Muscle layer of duodenum (tissue), 2 donors: ENCODE results near the gene SLC25A1.
A peak's percentile ranks its signal among the peaks of the same experiment; 100 is the strongest.

Source experiments
- H3K27ac ChIP-seq: one replicate; pipeline ENCODE4 v1.7.0; 2013; ENCODE audit warnings: mild to moderate bottlenecking, low read length
- H3K27me3 ChIP-seq: one replicate; pipeline ENCODE4 v1.7.0; 2013; ENCODE audit warnings: low read depth, mild to moderate bottlenecking, control low read depth, low read length
- H3K36me3 ChIP-seq, 2 donors: one replicate each; pipeline ENCODE4 v1.7.0; 2013; ENCODE audit warnings: low read length in 2 of 2, control low read depth in 1 of 2, mild to moderate bottlenecking in 1 of 2; ENCODE audit not compliant: insufficient read depth in 2 of 2, control insufficient read depth in 1 of 2
- H3K4me1 ChIP-seq, 2 donors: one replicate each; pipeline ENCODE4 v1.7.0; 2013; ENCODE audit warnings: low read length in 2 of 2, mild to moderate bottlenecking in 2 of 2, control low read depth in 1 of 2, moderate library complexity in 1 of 2; ENCODE audit not compliant: insufficient read depth in 2 of 2, control insufficient read depth in 1 of 2
- H3K4me3 ChIP-seq, 2 donors: one replicate each; pipeline ENCODE4 v1.7.0; 2013; ENCODE audit warnings: low read length in 2 of 2, low read depth in 1 of 2, mild to moderate bottlenecking in 1 of 2
- H3K9me3 ChIP-seq, 2 donors: one replicate each; pipeline ENCODE4 v1.7.0; 2013; ENCODE audit warnings: low read length in 2 of 2, control low read depth in 1 of 2, mild to moderate bottlenecking in 1 of 2; ENCODE audit not compliant: control insufficient read depth in 1 of 2
- donor health status: healthy.

SLC25A1 gene

DNA sequence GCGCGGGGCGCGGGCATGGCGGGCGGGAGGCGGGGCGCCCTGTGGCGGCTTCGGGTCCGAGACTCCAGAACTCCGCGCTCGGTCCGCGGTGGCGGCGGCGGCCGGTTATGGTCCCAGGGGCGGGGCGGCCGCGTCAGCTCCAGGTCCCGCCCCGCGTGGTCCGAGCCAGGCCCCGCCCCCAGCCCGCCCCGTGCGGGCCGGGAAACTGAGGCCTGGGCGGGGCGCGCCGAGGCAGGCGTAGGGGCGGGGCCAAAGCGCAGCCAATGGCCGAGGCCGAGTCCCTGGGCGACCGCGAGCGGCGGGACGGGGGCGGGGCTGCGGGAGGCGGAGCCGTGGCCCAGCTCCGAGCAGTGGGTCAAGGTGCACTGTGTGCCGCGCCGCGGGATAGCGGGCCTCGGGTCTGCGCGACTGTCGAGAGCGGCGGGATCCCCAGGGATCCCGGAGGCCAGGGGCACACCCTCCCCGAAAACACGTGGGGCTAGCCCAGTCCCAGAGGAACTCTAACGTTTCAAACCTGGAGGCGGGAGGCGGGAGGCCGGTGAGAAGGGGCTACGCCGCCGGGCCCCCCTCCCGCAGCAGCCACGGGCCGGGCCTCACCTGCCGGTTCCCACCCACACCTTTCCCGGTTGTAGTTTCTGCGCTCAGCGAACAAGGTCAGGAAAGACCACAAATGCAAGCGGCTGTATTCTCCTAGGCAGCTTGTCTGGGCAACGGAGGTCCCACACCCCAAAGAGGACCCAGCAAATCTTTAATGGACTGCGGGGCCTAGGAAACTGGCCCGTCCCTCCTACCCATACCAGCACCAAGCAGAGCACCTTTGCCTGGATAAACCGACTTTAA is at the start of gene SLC25A1:
Gene SLC25A1, minus strand, starts transcription at position 80 of the 840 bp plus-strand sequence. Its CDS starts 63 bp downstream, at position 17.
- peak within 1 kb of the TSS; percentile 47 to 80 for H3K4me3 ChIP-seq
- no peaks in the 10 kb centered on the region for H3K27me3 ChIP-seq
- H3K27ac ChIP-seq = peak within 1 kb of the TSS; percentile 45
- no peaks in the 10 kb centered on the region for H3K9me3 ChIP-seq
- peaks cover 3 to 39% of the 10 kb centered on the region in 2 donors for H3K4me1 ChIP-seq
- no peaks in the 10 kb centered on the region for H3K36me3 ChIP-seq

- H3K4me3 ChIP-seq = no peak overlapping the region
- peaks cover 14 to 52% of the 10 kb centered on the region in 2 donors for H3K36me3 ChIP-seq
- no peaks in the 10 kb centered on the region for H3K4me1 ChIP-seq
- no peaks in the 10 kb centered on the region for H3K27me3 ChIP-seq
- H3K9me3 ChIP-seq = no peaks in the 10 kb centered on the region
- no peak overlapping the region for H3K27ac ChIP-seq
Measured at GRCh38 chr22:19228179-19228578, 49.6 kb upstream of the SLC25A1 start.

- Histone ChIP-seq H3K9me3 (no peaks in the 10 kb centered on the region), H3K36me3 (peaks cover 5 to 57% of the 10 kb centered on the region in 2 donors)
Measured at GRCh38 chr22:19226428-19226827, 47.9 kb upstream of the SLC25A1 start.

DNA sequence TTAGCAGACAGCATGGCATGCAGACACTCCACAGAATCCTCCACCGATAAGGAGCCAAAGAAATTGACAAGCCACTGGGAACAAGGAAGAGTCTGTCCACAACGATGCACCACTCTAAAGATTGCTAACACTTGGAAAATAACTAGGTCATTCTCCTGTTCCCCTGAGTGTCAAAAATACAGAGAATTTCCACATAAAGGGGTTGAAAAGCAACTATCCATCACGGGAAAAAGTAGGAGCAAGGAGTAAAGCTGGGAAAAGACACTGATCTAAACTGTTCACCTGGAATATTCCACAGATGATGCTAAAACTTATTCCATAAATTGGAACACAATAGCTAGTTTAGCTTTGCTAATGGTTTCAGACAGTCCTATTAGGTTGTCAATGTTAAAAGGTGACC is 47.0 kb upstream of the SLC25A1 start:
- Histone ChIP-seq H3K27ac (no peak overlapping the region), H3K36me3 (peaks cover 5 to 65% of the 10 kb centered on the region in 2 donors), H3K4me1 (no peaks in the 10 kb centered on the region), H3K9me3 (no peaks in the 10 kb centered on the region), H3K27me3 (no peaks in the 10 kb centered on the region), H3K4me3 (no peak overlapping the region)

More at GRCh38 chr22:19226428-19226827, 47.9 kb upstream of the SLC25A1 start:
- H3K27me3 ChIP-seq = no peaks in the 10 kb centered on the region
- H3K4me3 ChIP-seq = no peak overlapping the region
- no peak overlapping the region for H3K27ac ChIP-seq
- H3K4me1 ChIP-seq = no peaks in the 10 kb centered on the region

GRCh38 chr22:19224985-19225384 is 46.4 kb upstream of the SLC25A1 start:
- no peaks in the 10 kb centered on the region for H3K27me3 ChIP-seq
- no peaks in the 10 kb centered on the region for H3K4me1 ChIP-seq
- H3K4me3 ChIP-seq = no peak overlapping the region
- H3K9me3 ChIP-seq = no peaks in the 10 kb centered on the region
- H3K27ac ChIP-seq = no peak overlapping the region
- peaks cover 5 to 71% of the 10 kb centered on the region in 2 donors for H3K36me3 ChIP-seq

DNA sequence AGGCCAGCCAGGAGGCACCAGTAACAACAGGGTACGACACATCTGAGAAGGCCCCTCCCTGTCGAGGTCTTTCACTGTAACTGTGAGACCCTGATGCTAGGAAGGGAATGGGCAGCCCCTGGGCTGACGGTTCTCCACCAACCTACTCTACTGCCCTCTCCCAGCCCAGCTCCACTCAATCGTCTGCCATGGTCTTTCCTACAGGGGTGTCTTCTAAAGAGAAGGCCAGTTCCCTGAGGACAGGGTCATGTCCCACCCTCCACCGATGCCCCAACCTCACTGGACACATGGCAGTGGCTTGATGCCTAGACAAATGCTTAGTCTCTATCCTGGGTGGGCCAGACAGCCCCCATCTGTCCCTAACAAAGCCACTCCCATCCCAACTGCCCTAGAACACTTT is 46.0 kb upstream of the SLC25A1 start:
- no peak overlapping the region for H3K4me3 ChIP-seq
- no peaks in the 10 kb centered on the region for H3K4me1 ChIP-seq
- peaks cover 5 to 73% of the 10 kb centered on the region in 2 donors for H3K36me3 ChIP-seq
- H3K27me3 ChIP-seq = no peaks in the 10 kb centered on the region
- H3K9me3 ChIP-seq = no peaks in the 10 kb centered on the region
- no peak overlapping the region for H3K27ac ChIP-seq

- Histone ChIP-seq H3K36me3 (peaks cover 5 to 63% of the 10 kb centered on the region in 2 donors), H3K9me3 (no peaks in the 10 kb centered on the region), H3K4me3 (no peak overlapping the region), H3K4me1 (no peaks in the 10 kb centered on the region), H3K27me3 (no peaks in the 10 kb centered on the region), H3K27ac (no peak overlapping the region)
Measured at GRCh38 chr22:19223617-19224016, 45.1 kb upstream of the SLC25A1 start.

DNA sequence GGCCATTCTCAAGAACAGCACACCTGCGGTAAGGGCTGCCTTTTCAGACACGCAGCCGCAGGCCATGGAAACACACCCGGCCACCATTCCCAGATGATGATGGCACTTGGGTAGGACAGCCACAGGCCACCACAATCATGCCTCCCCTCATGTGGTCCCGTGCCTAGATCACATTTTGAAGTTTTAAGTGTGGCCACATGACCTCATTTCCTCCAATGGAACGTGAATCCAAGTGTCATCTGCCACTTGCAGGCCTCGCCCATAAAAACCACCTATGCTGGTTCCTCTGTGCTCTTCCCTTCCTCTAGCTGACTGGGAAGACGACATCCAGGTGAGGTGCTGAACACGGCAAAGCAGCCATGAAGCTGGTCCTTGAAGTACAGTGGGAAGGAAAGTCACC is 44.6 kb upstream of the SLC25A1 start:
- no peaks in the 10 kb centered on the region for H3K27me3 ChIP-seq
- H3K36me3 ChIP-seq = peaks cover 5 to 62% of the 10 kb centered on the region in 2 donors
- no peaks in the 10 kb centered on the region for H3K9me3 ChIP-seq

GRCh38 chr22:19222242-19223005 is 43.9 kb upstream of the SLC25A1 start:
- Histone ChIP-seq H3K27ac (no peak overlapping the region), H3K4me3 (no peak overlapping the region), H3K4me1 (no peaks in the 10 kb centered on the region), H3K9me3 (no peaks in the 10 kb centered on the region), H3K27me3 (no peaks in the 10 kb centered on the region), H3K36me3 (peaks cover 5 to 62% of the 10 kb centered on the region in 2 donors)

More for the DNA sequence above, 44.6 kb upstream of the SLC25A1 start:
- Histone ChIP-seq H3K27ac (no peak overlapping the region), H3K4me3 (no peak overlapping the region), H3K4me1 (no peaks in the 10 kb centered on the region)

GRCh38 chr22:19220867-19221266 is 42.3 kb upstream of the SLC25A1 start:
- no peaks in the 10 kb centered on the region for H3K4me1 ChIP-seq
- peaks cover 5 to 57% of the 10 kb centered on the region in 2 donors for H3K36me3 ChIP-seq
- H3K27me3 ChIP-seq = no peaks in the 10 kb centered on the region
- H3K9me3 ChIP-seq = no peaks in the 10 kb centered on the region
- H3K4me3 ChIP-seq = no peak overlapping the region
- H3K27ac ChIP-seq = no peak overlapping the region

GRCh38 chr22:19218541-19219233 is 40.2 kb upstream of the SLC25A1 start:
- Histone ChIP-seq H3K27me3 (no peaks in the 10 kb centered on the region), H3K36me3 (peaks cover 0 to 39% of the 10 kb centered on the region in 2 donors), H3K4me3 (no peak overlapping the region), H3K9me3 (no peaks in the 10 kb centered on the region), H3K27ac (no peak overlapping the region), H3K4me1 (no peaks in the 10 kb centered on the region)
